Measurements from ENCODE around the gene SKA3.

DNA sequence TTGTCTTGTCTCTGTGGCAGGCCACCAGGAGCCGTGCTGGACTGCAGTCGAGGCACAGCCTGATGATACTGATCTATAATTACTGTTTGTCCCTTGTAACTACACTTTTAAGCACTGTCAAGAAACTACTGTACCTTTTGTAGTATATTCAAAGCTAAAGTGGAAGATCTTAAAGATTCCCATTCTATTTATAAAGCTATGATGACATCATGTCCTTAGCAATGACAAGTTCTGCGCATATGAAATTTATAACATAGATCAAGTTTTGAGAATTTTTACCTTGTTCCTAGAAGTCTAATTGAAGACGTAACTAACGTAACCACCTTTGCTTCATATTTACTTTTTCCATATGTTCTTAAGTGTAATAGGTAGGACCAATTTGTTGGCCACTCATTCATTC is 58.2 kb downstream of the SKA3 start:
- TF ChIP-seq YY1 (IDR thresholded peaks at IDR 0.05; ENCODE audit: low read depth): no peak
- no peak for TF ChIP-seq EGR1 (IDR thresholded peaks at IDR 0.05)
- TF ChIP-seq, protein P1, sequence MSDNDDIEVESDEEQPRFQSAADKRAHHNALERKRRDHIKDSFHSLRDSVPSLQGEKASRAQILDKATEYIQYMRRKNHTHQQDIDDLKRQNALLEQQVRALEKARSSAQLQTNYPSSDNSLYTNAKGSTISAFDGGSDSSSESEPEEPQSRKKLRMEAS (IDR thresholded peaks at IDR 0.05): no peak
- no peak for TF ChIP-seq RAD21 (IDR thresholded peaks at IDR 0.05; ENCODE audit: low read depth)
- no peak for TF ChIP-seq TAF1 (IDR thresholded peaks at IDR 0.05; ENCODE audit: low read depth)
- TF ChIP-seq CREB1 (IDR thresholded peaks at IDR 0.05; ENCODE audit: low read depth): no peak
- TF ChIP-seq NFIC (IDR thresholded peaks at IDR 0.05): no peak
- no peak for TF ChIP-seq EP300 (IDR thresholded peaks at IDR 0.05; ENCODE audit: borderline replicate concordance)

Data from Ishikawa (cell line).